Mesodermal cell (in vitro differentiated cells): ENCODE measurements around the gene CLNK.

Source experiments
- H3K27ac ChIP-seq: 2 replicates; pipeline ENCODE4 v1.7.0; 2013; ENCODE audit warnings: mild to moderate bottlenecking, low read depth, low read length, moderate library complexity; ENCODE audit not compliant: severe bottlenecking
- H3K36me3 ChIP-seq: 2 replicates; pipeline ENCODE4 v1.7.1; 2013; ENCODE audit warnings: mild to moderate bottlenecking, low read length, moderate library complexity; ENCODE audit not compliant: control insufficient read depth, insufficient read depth
- H3K4me1 ChIP-seq: one replicate; pipeline ENCODE4 v1.7.1; 2013; ENCODE audit warnings: mild to moderate bottlenecking, low read length; ENCODE audit not compliant: insufficient read depth, control insufficient read depth, poor library complexity, severe bottlenecking
- H3K4me3 ChIP-seq: 2 replicates; pipeline ENCODE4 v1.7.0; 2013; ENCODE audit warnings: low read length, control low read depth, mild to moderate bottlenecking; ENCODE audit not compliant: insufficient read depth, poor library complexity, severe bottlenecking; ENCODE audit errors: extremely low read depth
- H3K9me3 ChIP-seq: 2 replicates; pipeline ENCODE4 v1.7.1; 2013; ENCODE audit warnings: mild to moderate bottlenecking, low read length, moderate library complexity; ENCODE audit not compliant: control insufficient read depth
- WGBS, 2 experiments: methylation state at CpG; one replicate each; pipeline ENCODE4 v1.1.5; 2013; ENCODE audit warnings: missing lambda C conversion rate in 2 of 2; ENCODE audit not compliant: insufficient coverage in 2 of 2; 5-methylcytosine and 5-hydroxymethylcytosine counted together

The CLNK gene

GRCh38 chr4:10662937-10663336 lies 21.6 kb downstream of the CLNK start:
- no peaks in the 10 kb centered on the region for H3K36me3 ChIP-seq
- H3K27ac ChIP-seq: no peak overlapping the region
- peaks cover 6% of the 10 kb centered on the region for H3K4me1 ChIP-seq
- H3K9me3 ChIP-seq: peaks cover 3% of the 10 kb centered on the region
- WGBS, 2 experiments: 80 to 96% methylated on average over 1 to 3 of the region's 5 CpGs
- no peak overlapping the region for H3K4me3 ChIP-seq

DNA sequence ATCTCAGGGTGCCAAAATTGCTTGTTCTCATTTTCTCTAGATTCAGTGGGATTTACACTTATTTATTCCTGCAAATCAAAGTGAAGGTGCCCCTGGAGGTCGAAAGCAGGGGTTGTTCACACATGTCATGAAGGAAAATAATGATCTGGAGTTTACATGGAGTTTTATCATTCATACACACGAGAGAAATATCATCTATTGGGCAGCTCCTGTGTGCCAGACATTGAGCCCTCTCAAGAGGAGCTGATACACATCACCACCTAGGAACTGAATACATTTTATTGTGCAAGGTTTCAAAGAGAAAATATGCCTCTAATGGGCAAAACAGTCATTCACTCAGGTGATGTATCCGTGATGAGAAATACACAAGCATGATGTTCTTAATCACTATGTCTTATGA lies 23.5 kb downstream of the CLNK start:
- H3K4me3 ChIP-seq: no peak overlapping the region
- no peak overlapping the region for H3K27ac ChIP-seq
- peaks cover 3% of the 10 kb centered on the region for H3K9me3 ChIP-seq
- H3K36me3 ChIP-seq: no peaks in the 10 kb centered on the region
- WGBS, 2 experiments: no CpG with 5 or more reads among the region's 3 CpGs
- H3K4me1 ChIP-seq: peaks cover 6% of the 10 kb centered on the region

- 60 to 100% methylated on average over 1 to 4 of the region's 6 CpGs for WGBS, 2 experiments
- Histone ChIP-seq H3K4me3 (no peak overlapping the region), H3K9me3 (peaks cover 3% of the 10 kb centered on the region), H3K36me3 (no peaks in the 10 kb centered on the region), H3K27ac (no peak overlapping the region), H3K4me1 (peaks cover under 1% of the 10 kb centered on the region)
Measured at GRCh38 chr4:10659251-10659650, 25.3 kb downstream of the CLNK start.

DNA sequence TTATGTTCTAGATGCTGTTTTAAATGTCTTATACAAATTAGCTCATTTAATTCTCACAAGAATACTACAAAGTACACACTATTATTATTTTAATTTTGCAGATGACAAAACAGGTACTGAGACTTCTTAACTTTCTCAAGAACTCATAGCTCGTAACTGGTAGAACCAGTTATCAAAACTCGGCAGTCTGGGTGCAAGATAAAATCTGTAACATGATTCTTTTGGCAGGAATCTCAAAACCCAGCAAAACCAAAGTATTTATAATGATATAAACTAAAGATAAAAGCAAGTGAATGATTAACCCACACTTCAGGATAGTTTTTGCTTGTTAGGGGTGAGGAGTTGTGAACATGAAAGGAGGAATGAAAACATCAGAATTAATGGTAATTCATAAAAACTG lies 27.6 kb downstream of the CLNK start:
- Histone ChIP-seq H3K9me3 (no peaks in the 10 kb centered on the region), H3K36me3 (no peaks in the 10 kb centered on the region), H3K4me1 (no peaks in the 10 kb centered on the region), H3K4me3 (no peak overlapping the region), H3K27ac (no peak overlapping the region)
- WGBS, 2 experiments: 100% methylated on average over 1 of the region's 2 CpGs; no CpG with 5 or more reads in 1 of the 2 experiments

DNA sequence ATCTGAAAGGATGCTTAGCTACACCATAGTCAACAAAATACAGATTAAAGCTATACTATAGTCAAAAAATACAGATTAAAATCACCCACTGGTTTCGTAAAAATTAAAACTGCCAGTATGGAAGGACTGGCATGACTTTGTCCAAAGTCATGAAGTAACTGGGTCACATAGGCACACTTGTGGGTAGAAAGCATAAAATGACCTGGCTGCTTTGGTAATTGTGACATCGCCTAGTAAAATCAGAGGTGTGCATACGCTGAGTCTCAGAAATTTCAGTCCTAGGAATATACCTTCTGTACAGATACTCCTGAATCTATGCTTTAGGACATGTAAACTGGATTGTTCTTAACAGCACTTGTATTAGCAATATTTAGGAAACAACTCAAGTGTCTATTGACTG lies 28.1 kb downstream of the CLNK start:
- no peak overlapping the region for H3K27ac ChIP-seq
- H3K4me1 ChIP-seq: no peaks in the 10 kb centered on the region
- no peaks in the 10 kb centered on the region for H3K36me3 ChIP-seq
- no peaks in the 10 kb centered on the region for H3K9me3 ChIP-seq
- WGBS, 2 experiments: 83 to 100% methylated on average over 1 of the region's 3 CpGs
- no peak overlapping the region for H3K4me3 ChIP-seq

DNA sequence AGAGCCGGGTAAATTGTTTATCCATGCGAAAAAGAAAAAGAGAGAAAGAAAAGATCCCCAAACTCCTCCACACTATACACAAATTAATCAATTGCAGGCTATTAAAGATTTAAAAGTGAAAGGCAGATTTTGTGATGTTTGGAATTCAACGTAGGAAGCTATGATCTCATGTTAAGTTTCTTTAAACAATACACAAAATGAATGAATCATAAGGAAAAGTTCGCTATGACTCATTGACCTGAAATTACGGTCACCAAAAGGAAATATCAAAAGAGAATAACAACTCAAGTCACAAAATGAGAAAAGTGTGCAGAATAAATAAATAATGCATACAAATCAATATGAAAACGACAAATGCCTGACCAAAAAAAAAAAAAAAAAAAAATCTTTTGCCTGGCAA lies 28.6 kb downstream of the CLNK start:
- Histone ChIP-seq H3K36me3 (no peaks in the 10 kb centered on the region), H3K4me1 (no peaks in the 10 kb centered on the region), H3K27ac (no peak overlapping the region), H3K4me3 (no peak overlapping the region), H3K9me3 (no peaks in the 10 kb centered on the region)
- WGBS, 2 experiments: no CpG with 5 or more reads among the region's 6 CpGs

- no peak overlapping the region for H3K4me3 ChIP-seq
- H3K4me1 ChIP-seq: no peaks in the 10 kb centered on the region
- peak overlapping the region; percentile 7 for H3K27ac ChIP-seq
- H3K9me3 ChIP-seq: peaks cover 3% of the 10 kb centered on the region
- WGBS, 2 experiments: 90 to 100% methylated on average over 1 of the region's 2 CpGs
- no peaks in the 10 kb centered on the region for H3K36me3 ChIP-seq
Measured at GRCh38 chr4:10648479-10648878, 36.1 kb downstream of the CLNK start.

GRCh38 chr4:10647846-10648245 lies 36.7 kb downstream of the CLNK start:
- no peak overlapping the region for H3K27ac ChIP-seq
- no peaks in the 10 kb centered on the region for H3K4me1 ChIP-seq
- H3K4me3 ChIP-seq: no peak overlapping the region
- H3K36me3 ChIP-seq: no peaks in the 10 kb centered on the region
- WGBS, 2 experiments: 94% methylated on average over 2 of the region's 3 CpGs
- H3K9me3 ChIP-seq: peaks cover 3% of the 10 kb centered on the region

DNA sequence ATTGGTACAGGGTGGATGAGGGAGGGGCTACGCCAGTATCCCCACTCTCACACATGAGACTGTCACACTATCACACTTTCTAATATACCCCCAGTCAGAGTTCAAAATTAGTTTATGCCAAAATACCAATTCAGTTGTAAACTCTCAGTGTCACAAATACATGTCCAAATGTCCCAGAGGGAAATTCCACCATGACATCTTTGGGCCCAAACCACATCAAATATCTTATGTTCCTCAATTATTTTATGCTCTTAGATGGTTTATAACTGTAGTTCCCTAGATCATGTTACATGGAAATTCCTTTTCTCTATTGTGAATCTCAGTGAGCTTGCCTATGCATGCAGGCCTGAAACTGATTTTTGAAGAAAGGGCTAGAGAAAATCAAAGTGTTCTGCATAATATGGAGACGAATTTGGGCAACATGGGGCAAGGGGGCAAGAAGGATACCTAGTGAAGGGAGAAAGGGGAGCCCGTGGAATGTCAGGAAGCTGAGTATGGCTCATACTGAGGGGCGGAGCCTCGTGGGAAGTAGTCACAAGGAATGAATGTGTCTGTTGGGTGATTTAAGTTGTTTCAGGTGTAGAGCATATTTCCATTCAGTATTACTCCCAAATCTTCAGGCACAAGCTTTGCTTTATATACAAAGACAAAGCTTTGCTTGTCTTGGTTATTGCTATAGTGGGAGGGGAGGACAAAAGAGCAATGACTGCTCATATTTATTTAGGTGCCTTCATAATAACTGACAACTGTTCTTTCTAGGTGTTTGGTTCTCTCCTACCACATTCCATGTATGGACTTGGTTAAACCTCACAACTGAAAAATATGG lies 40.8 kb downstream of the CLNK start:
- no peak overlapping the region for H3K27ac ChIP-seq
- no peaks in the 10 kb centered on the region for H3K4me1 ChIP-seq
- H3K9me3 ChIP-seq: peaks cover 3% of the 10 kb centered on the region
- no peak overlapping the region for H3K4me3 ChIP-seq
- 59 to 91% methylated on average over 2 to 3 of the region's 5 CpGs for WGBS, 2 experiments
- no peaks in the 10 kb centered on the region for H3K36me3 ChIP-seq

GRCh38 chr4:10640561-10641201 lies 43.9 kb downstream of the CLNK start:
- H3K36me3 ChIP-seq: no peaks in the 10 kb centered on the region
- H3K27ac ChIP-seq: no peak overlapping the region
- H3K9me3 ChIP-seq: no peaks in the 10 kb centered on the region
- no peak overlapping the region for H3K4me3 ChIP-seq
- no peaks in the 10 kb centered on the region for H3K4me1 ChIP-seq
- 94% methylated on average over 3 to 5 of the region's 5 CpGs for WGBS, 2 experiments

DNA sequence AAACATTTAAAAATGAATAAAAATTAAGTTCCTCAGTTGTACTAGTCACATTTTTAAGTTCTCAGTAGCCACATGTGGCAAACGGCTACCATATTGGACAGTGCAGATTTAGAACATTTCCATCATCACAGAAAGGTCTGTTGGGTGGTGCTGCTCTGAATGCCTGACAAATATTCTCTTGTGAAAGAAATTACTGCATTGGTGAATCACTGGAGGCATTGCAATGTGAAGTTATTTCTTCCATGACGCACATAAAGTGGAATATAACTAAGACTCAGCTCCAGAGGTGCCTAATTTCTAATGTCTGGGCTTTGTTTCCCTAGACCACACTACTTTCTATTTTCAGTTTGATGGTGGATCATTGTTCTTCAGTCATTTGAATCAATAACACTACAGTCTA lies 44.9 kb downstream of the CLNK start:
- Histone ChIP-seq H3K4me3 (no peak overlapping the region), H3K9me3 (no peaks in the 10 kb centered on the region), H3K36me3 (no peaks in the 10 kb centered on the region), H3K4me1 (no peaks in the 10 kb centered on the region), H3K27ac (no peak overlapping the region)
- 100% methylated on average over 1 of the region's 2 CpGs; no CpG with 5 or more reads in 1 of the 2 experiments for WGBS, 2 experiments
